HG03196 (cell line): ENCODE results near the gene GSTM2.

Experiments
- ATAC-seq: cut with Tn5 transposase; IDR thresholded peaks from one replicate; pipeline ENCODE4 v1.9.1; 2021; ENCODE audit not compliant: unreplicated experiment

Gene GSTM2

DNA sequence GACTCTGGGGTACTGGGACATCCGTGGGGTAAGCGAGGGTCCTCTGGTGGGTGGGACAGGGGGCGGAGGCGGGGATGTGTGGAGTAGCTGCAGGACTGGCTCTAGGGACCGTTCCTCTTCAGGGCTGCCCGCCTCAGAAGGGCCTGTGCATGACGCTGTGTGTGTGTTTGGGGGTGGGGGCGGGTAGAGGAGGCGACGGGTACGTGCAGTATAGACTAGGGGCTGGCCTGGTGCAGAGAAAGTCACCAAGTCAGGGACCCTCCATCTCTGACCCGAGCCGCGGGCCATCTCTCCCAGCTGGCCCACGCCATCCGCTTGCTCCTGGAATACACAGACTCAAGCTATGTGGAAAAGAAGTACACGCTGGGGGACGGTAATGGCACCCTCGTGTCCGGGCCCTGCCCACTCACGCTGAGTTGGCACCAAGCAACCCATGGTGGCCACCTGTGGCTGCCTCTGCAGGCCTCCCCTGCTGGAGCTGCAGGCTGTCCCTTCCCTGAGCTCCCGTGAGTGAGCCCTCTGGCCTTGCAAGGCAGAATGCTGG is 44.5 kb downstream of the GSTM2 start:
- ATAC-seq: no peak

DNA sequence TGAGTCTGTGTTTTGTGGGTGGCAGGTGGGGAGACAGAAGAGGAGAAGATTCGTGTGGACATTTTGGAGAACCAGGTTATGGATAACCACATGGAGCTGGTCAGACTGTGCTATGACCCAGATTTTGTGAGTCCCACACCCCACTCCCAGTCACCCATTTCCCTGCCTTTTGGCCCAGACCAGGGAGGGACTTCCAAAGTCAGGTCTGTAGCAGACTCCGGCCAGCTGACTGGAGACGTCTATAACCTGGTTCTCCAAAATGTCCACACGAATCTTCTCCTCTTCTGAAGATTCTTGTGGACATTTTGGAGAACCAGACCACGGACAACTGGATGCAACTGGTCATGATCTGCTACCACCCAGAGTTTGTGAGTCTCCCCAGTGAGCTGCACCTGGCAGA is 45.8 kb downstream of the GSTM2 start:
- no peak for ATAC-seq

DNA sequence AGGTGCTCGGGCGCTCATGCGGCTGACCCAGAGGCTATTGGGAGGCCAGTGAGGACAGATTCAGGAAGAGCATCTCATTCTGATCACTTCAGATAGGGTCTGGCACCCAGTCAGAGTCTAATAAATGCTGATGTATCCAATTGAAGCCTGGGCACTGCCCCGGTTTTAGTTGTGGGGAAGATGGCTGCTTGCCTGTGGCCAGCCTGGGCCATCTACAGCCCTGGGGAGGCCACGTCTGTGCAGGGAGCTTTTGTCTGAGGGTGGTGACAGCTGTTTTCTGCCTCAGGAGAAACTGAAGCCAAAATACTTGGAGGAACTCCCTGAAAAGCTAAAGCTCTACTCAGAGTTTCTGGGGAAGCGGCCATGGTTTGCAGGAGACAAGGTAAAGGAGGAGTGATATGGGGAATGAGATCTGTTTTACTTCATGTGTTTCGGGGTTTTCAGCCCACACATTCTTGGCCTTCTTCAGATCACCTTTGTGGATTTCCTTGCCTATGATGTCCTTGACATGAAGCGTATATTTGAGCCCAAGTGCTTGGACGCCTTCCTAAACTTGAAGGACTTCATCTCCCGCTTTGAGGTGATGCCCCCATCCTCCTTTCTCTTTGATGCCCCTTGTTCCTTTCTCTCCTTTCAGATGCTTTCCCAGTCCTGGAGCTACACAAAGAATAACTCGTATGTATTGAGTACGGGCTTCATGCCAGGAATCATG is 47.0 kb downstream of the GSTM2 start:
- ATAC-seq: no peak

DNA sequence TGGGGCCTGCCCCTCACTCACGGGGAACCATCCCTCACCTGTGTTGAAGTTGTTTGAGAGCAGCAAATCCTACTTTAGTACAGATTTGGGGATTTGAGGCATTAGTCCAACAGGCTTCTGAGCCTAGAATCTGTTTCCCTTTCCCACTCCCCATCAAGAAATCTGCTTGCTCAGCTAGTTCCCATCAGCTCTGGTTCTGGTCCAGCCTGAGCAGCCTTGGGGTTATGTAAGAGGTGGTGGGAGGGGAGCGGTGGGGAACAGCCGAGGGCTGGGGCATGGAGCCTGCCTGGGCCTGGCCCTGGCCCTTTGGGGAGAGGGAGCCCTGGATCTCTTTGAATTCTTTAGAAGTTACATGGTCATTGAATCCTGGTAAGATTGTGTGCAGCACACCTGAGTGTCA is 48.3 kb downstream of the GSTM2 start:
- ATAC-seq: no peak

DNA sequence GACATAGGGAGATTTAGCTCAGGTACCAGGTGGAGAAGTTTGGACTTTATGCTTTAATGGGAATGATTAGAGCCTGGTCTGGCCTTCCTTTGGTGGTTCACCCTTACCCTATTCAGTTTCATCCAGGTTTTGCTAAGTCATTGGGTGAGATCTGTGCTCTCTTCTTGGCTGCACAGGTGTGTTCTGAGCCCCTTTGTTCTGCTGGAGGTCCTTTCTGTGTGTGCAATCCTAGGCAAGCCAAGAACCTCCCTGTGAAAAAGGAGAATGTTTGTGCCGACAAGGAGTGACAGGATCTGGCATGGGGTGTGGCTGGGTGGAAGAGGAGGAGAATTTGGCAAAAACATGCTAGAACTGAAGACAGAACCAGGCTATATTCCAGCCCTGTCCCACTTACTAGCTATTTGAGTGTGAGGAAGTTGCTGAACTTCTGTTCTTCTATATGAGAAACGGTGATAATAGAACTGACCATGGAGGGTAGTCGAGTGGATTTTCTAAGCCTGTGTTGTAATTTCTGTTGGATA is 48.8 kb downstream of the GSTM2 start:
- ATAC-seq: no peak

DNA sequence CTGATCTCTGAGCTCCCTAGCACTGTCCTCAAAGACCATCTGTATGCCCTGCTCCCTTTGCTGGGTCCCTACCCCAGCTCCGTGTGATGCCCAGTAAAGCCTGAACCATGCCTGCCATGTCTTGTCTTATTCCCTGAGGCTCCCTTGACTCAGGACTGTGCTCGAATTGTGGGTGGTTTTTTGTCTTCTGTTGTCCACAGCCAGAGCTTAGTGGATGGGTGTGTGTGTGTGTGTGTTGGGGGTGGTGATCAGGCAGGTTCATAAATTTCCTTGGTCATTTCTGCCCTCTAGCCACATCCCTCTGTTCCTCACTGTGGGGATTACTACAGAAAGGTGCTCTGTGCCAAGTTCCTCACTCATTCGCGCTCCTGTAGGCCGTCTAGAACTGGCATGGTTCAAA is 49.9 kb downstream of the GSTM2 start:
- ATAC-seq: no peak

DNA sequence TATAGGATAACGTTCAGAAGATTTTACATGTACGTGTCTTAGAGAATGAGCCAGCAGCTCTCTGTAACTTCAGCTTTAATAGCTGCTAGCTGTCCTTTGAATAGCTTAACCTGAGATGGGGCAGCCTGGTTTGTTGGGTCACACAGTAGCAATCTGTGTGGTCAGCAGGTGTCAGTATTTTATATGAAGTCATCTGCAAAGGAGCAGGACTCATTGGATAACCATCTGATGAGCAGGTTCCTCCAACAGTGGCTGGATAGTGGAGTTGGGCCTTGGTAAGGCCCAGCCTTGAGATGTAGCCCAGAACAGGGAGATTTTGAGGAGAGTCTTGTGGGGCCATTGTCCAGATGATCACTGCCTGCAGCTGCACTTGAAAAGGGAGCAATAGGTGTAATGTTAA is 50.6 kb downstream of the GSTM2 start:
- no peak for ATAC-seq

DNA sequence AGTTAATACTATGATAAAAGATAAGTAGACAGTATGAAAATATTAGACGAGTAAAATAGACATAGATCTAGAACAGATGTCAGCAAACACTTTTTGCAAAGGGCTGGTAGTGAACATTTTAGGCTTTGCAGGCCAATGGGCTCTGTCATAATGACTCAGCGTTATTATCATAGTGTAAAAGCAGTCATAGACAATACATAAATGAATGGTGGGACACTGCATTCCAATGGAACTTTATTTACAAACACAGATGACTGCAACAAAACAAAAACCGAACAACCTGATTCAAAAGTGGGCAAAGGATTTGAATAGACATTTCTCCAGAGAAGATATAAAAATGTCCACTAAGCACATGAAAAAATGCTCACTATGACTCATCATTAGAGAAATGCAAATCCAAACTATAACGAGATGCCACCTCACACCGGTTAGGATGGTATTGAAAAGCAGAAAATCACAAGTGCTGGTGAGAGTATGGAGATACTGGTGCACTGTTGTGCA is 51.5 kb downstream of the GSTM2 start:
- no peak for ATAC-seq

DNA sequence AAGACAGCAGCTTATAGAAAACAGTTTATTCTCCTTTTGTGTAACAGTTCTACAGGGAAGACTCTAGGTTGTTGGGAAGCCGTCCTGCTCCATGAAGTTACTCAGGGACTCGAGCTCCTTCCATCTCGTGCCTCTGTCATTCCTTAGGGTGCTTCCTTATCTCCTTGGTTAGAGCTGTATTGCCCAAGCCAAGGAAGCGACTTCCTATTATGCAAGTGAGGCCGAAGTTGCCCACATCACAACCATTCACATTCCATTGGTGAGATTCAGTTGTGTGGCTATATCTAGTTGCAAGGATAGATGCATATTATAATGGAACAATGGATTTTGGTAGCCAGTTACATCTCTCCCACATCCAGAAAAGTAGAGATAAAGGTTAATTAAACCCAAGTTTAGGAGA is 53.2 kb downstream of the GSTM2 start:
- ATAC-seq: no peak

DNA sequence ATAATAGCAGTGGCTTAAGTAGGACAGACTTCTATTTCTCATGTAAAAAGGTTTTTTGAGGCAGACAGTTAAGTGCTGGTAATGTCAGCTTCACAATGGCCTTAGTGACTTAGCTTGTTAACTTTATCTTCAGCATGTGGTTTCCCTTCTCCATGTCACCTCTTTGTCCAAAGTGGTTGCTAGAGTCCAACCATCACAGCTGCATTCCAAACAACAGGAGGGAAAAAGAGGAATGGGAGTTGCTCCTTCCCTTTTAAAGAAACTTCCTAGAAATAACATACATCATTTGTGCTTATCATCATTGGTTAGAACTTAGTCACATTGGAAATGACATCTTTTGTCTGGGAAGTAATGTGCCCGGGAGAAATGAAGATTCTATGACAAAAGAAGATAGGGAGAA is 54.1 kb downstream of the GSTM2 start:
- ATAC-seq: no peak

DNA sequence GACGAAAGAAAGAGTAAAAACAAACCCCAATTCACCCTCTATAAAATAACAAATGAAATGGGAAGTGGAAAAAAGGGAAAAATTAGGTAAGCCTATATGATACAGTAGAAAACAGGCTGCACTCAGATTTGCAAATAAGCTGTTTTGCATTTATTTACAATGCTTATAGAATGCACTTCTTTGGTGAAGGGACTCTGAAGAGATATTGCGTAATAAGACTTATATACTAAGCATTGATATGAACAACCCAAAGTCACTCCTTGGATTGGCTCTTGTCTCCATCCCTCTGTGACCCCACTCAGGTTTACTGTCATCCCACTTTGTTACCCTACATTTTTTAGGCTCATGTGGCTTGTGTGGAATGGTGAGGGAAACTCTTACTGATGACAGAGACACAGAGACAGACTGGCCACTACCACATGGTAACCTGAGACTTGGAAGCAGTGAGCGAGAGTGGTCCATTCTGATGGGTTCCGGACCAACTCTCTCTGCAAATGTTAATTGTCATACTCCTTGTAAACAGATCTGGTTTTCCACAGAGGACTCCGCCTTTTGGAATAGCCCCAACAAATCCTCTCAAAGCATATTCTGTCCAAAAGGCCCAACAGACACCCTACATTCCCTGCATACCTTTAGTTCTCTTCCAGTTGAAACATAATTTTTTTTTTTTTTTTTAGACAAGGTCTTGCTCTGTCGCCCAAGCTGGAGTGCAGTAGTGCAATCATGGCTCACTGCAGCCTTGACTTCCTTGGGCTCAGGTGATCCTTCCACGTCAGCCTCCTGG is 55.2 kb downstream of the GSTM2 start:
- no peak for ATAC-seq
